GM21737 (cell line): ENCODE results near the gene METTL24.

Experiments used
- ATAC-seq: cut with Tn5 transposase; IDR thresholded peaks from one replicate; pipeline ENCODE4 v1.9.1; 2021; ENCODE audit warnings: mild to moderate bottlenecking, moderate library complexity; ENCODE audit not compliant: unreplicated experiment

METTL24 gene

DNA sequence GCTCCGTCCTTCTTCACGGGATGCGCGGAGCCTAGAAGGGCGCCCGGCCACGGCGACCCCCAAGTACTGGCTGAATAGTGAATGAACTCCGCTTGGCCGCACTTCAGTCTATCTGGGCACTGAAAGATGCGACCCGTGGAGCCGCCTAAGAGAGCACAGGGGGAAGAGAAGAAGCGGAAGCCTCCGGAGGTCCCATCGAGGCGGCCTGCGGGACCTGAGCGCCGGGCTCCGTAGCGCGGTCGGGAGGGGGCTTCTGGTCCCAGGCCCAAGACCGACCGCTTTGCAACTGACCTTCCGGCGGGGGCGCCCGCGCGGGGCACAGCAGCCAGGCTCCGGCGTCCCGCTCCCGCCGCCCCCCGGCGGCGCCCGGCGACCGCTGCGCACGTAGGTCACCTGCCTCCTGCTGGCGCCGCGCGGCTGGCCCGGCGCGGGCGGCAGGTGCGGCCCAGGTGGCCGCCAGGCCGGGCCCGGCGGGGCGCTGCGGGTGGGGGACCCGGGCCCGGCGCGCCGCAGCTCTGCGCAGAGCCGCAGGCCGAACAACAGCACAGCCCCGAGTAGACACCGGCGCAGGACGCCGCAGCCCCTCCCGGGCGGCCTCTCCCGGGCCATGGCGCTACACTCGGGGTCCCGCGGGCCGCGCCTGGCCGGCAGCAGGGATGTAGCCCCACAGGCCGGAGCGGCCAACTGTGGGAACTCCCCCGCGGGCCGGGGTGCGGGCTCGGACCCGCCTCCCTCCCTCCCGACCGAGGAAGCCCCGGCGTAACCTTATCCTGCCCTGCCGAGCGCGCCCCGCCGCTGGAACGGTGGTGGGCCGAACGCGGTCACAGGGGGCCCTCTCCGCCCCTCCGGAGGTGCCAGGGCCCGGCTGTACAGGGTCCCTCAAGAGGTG, at the start of gene METTL24:
METTL24 (minus strand) TSS at position 686 of the 889 bp plus-strand sequence; CDS start at position 609, 77 bp downstream.
- no peak for ATAC-seq

- ATAC-seq: no peak
Measured at GRCh38 chr6:110404607-110405006, 46.5 kb upstream of the METTL24 start.

- ATAC-seq: no peak
Measured at GRCh38 chr6:110401585-110402176, 43.5 kb upstream of the METTL24 start.

- ATAC-seq: no peak
Measured at GRCh38 chr6:110400208-110400607, 42.1 kb upstream of the METTL24 start.

GRCh38 chr6:110399219-110400071, 41.3 kb upstream of the METTL24 start:
- no peak for ATAC-seq

- ATAC-seq: no peak
Measured at GRCh38 chr6:110398778-110399177, 40.6 kb upstream of the METTL24 start.

GRCh38 chr6:110395221-110395620, 37.1 kb upstream of the METTL24 start:
- no peak for ATAC-seq

- ATAC-seq: no peak
Measured at GRCh38 chr6:110394409-110394808, 36.3 kb upstream of the METTL24 start.

GRCh38 chr6:110392727-110393126, 34.6 kb upstream of the METTL24 start:
- ATAC-seq: no peak

DNA sequence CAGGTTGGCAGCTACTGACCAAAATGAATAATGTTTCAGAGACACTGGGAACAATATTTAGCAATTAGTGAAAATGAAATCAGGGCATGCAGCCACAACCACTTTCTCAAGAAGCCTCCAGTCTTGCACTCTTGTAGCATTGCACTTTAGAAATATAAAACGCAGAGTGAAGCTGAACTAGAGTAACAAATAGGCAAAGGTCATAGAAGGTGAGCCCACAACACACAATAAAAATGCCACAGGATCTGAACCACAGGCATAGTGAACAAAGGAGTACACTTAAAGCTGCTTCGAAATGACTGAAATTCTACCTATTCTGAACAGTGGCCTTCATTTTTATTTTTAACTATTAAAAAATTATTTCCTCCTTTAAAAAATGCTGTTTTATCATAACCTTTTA, 32.3 kb upstream of the METTL24 start:
- no peak for ATAC-seq

GRCh38 chr6:110389689-110390382, 31.7 kb upstream of the METTL24 start:
- no peak for ATAC-seq

GRCh38 chr6:110387986-110388385, 29.8 kb upstream of the METTL24 start:
- ATAC-seq: no peak

DNA sequence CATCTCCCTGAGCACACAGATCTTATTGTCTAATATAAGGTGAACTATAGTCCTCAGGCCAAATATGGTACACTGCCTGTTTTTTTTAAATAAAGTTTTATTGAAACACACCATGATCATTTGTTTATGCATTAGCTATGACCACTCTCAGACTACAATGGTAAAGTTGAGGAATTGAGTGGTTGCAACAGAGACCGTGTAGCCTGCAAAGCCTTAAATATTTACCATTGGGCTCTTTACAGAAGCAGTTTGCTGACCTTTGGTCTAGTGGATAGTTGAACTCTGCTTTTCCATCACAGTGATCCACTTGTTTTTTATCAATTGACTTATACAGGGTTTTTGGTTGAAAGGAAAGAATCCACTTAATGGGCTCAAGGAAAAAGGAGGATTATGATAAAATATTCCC, 27.3 kb upstream of the METTL24 start:
- no peak for ATAC-seq

- ATAC-seq: no peak
Measured at GRCh38 chr6:110378552-110378951, 20.4 kb upstream of the METTL24 start.

DNA sequence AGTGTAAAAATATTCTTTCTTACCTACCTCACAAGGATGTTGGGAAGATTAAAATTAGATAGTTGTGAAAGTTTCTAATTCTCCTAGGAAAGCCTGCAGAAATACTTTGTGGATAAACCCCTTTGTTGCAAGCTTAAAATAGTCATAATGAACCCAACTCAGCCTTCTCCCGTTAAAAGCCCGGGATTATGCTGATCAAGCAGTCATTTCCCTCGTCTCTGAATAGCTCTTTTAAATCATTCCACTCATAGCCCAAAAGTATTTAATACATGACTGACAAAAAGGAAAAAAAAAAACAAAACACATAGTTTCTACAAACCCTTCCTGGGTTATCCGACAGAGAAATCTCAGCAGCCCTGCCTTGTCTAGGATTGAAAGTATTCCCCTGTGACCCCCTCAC, 10.9 kb upstream of the METTL24 start:
- no peak for ATAC-seq

DNA sequence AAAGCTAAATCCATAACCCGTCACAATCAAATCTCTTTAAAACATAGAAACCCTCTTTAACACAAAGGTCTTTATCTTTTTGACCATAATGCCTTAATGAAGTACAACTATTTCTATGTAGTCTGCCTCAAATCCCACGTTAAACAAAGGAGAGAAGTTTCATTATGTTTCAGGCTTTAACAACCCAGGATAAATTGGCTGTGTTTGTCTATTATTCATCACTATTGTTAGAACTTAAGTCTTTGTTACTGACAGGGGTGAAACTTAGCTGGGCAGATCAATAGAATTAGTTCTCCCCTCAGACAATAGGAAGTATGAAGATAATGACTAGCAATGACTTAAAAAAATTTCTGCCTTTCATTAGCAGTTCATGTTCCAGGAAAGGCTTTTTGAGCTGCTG, 10.1 kb upstream of the METTL24 start:
- no peak for ATAC-seq

- no peak for ATAC-seq
Measured at GRCh38 chr6:110367825-110368224, 9.7 kb upstream of the METTL24 start.

DNA sequence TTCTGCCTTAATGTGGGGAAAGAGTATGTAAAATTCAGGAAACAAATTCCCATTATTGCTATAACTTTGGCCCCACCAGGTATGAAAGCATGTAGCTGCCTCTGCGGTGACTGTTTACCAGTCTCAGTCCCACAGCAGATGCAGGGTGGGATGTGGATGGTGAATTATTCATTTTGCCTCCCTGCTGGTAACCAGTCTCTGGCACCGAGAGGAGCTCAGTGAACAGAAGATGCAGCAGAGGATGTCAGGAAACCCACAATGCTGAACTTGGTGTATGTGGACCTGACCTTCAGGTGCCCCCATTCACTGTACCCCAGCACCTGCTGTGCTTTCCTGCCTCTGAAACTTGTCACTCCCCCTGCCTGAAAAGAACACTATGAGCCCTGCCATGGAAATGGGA, 8.8 kb upstream of the METTL24 start:
- no peak for ATAC-seq

DNA sequence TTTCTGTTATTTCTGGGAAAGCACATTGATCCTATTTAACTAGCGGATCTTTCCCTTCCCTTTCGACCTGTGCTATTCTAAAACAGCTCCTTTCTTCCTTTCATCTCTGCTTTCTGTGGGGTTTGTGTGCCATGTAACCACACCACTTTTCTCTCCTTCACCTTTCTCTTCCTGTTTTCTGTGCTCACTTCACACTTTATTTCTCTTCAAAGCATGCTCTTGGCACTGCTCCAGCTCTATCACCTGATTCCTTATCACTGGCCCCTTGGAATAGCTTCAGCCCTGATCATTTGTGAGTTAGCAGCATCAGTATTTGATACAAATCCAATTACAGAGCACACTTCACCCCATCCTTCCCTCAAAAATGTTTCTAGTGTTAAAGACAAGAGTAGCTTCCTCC, 8.1 kb upstream of the METTL24 start:
- no peak for ATAC-seq

DNA sequence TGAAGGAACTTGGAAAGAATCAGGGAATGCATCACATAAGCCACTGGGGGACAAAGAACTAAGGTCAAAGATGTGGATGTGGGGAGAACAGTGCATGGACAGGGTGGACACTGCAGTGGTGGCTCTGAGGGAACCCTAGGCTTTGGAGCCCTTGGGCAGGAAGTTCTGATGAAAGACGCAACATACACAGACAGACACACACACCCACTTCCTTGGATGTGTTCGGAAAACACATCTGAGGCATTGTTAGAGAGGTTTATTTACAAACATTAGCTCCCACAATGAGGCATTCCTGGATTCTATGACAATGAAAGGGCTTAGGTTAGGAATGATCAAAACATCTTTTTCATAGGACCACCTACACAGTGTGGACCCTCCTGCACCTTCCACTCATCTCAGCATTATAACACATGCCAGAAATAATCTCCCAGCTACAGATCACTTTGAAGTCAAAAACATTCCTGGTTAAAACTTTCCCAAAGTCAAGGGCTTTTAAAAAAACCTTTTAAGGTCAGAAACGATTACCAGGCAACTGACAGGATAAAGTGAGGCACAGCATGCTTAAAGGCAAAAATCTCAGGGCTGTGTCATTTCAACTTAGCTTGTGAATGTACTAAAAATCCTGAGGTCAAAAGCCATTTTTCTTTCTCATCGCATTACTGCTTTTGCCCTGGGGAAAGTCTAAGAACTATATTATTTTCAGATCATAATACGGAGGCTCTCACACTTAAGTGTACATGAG, 6.4 kb upstream of the METTL24 start:
- no peak for ATAC-seq
